Stimulated activated CD4-positive, alpha-beta T cell treated with anti-CD3 and anti-CD28 coated beads, Interleukin-2, amount 100 ng/mL, for 4 hours (primary cell): Measurements from ENCODE around the gene DPH5.
"Not testable (repeated sequence)": the region's sequence is repeated elsewhere in the genome, so short reads cannot be mapped to it uniquely, and the experiment has no call there.

Experiments
- DNase-seq: peaks from one replicate; pipeline ENCODE4 v3.0.0-alpha.2; 2020; ENCODE audit warnings: low read depth

The DPH5 gene

GRCh38 chr1:100988121-100988520 is 37.5 kb downstream of the DPH5 start:
- DNase-seq: no peak

DNA sequence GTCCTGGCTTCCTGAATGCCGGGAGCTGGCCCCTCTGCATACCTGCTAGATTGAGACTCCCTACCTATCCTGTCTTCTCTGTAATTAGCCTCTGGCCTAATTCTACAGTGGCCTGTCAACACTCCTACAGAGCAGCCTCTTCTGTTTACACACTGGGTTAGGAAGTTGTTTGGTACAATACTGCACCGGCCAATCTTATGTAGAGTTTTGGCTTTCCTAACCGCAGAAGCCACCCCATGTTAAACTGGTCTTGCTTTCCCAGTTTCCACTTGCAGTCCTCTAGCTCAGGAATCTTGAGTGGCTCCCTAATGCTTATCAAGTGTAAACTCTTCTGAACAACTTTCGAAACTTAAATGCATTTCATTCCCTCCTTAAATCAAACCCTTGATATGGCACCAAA is 42.8 kb downstream of the DPH5 start:
- no peak for DNase-seq

- no peak for DNase-seq
Observed at GRCh38 chr1:100979631-100980030, 46.0 kb downstream of the DPH5 start.

- DNase-seq: no peak
Observed at GRCh38 chr1:100976936-100977335, 48.6 kb downstream of the DPH5 start.

GRCh38 chr1:100972185-100972584 is 53.4 kb downstream of the DPH5 start:
- DNase-seq: no peak

DNA sequence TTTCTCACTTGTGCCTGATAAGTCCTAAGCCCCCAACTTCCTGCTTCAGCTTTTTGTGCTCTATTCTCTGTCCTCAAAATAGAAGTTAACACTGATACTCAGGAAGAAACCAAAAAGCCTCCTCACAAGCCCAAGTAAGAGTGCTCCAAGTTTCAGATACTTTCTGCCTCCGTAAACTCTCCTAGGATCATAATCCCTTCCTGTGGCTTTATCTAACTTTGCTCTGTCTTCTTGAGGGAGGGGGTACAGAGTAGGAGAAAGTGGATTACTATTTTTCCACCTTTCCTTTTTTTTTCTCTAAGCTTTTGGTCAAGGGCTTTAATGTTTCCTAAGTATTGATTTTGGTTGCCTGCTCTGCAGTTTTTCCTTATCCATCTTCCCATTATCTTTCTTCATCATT is 54.6 kb downstream of the DPH5 start:
- no peak for DNase-seq

GRCh38 chr1:100969327-100969726 is 56.3 kb downstream of the DPH5 start:
- no peak for DNase-seq

DNA sequence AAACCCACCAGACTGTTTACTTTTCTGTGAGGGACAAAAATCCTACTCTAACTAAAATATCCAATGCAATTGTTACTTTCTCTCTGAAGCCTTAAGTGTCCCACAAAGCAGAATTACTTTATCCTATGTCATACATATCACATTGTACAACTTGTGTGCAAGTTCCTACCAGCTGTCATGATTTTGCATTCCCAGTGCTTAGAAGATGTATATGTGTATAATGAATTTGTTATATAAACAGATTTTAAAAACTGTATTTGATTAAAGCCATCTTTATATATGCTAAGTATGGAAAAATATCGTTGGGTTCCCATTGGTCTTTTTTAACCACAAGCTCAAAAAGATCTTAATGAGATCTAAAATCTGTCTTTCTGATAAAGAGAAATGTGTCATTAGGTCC is 57.0 kb downstream of the DPH5 start:
- DNase-seq: no peak

DNA sequence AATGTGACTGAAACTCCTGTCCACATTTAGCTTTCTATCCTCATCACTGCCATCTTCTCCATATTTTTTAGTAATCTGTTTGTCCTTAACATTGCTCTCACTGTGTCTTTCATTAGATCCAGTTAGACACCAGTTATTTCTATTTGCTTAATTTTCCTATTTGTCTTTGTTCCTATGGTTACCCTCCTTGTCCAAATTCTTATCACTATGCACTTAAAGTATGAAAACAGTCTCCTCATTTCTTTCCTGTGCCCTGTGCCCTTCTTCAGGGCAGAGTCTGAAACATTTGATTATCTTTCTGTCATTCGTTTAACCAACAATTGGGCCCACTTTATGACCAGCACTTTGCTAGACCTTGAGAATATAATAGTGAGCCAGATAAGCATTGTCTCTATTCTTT is 65.5 kb downstream of the DPH5 start:
- DNase-seq: no peak

GRCh38 chr1:100959502-100960060 is 66.0 kb downstream of the DPH5 start:
- DNase-seq: no peak

GRCh38 chr1:100955322-100955721 is 70.3 kb downstream of the DPH5 start:
- no peak for DNase-seq

- DNase-seq: no peak
Observed at GRCh38 chr1:100953960-100954730, 71.4 kb downstream of the DPH5 start.

GRCh38 chr1:100952970-100953369 is 72.6 kb downstream of the DPH5 start:
- DNase-seq: peak; percentile 41

DNA sequence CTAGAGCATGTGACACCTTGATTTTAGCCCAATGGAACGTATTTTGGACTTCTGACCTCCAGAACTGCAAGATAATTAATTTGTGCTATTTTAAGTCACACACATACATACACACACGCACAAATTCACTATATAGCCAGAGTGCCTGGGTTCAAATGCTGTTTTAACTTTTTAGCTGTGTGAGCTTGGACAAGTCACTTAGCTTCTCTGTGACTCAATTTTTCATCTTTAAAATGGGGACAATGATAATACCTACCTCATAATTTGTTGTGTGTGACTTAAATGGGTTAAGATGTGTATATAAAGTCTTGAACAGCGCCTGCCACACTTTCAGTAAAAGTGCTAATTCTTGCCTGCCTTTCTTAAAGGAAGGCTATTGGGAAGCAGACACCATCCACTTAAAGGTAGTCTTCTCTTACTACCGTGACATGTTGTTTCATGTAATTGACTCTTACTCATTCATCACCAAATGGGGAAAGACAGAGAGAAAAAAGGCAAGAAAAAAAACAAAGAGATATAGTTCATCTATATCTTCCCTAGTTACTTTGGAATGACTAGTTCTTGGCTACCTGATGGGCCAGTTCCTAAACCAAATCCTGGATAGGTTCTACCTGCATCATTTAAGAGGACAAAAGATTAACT is 73.4 kb downstream of the DPH5 start:
- DNase-seq: no peak

- DNase-seq: no peak
Observed at GRCh38 chr1:100950781-100951180, 74.8 kb downstream of the DPH5 start.

DNA sequence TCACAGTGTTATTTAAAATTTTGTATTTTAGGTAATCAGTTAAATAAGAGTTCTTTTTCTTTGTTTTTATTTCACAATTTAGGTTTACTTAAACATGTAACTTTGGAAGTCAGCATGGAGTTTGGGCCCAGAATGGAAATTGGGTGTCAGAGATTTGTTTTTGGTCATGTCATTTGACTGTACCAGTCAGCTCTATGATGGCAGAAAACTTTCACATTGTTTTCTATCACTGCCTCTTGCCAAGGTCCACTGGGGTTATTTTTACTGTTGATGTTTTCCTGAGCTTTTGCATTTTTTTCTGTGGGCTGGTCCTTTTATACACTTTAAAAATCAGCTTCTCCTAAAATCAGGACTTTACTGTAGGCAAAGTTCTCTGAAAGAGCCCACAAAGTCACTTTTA is 75.2 kb downstream of the DPH5 start:
- no peak for DNase-seq

GRCh38 chr1:100949515-100950158 is 75.9 kb downstream of the DPH5 start:
- DNase-seq: not testable (repeated sequence)

DNA sequence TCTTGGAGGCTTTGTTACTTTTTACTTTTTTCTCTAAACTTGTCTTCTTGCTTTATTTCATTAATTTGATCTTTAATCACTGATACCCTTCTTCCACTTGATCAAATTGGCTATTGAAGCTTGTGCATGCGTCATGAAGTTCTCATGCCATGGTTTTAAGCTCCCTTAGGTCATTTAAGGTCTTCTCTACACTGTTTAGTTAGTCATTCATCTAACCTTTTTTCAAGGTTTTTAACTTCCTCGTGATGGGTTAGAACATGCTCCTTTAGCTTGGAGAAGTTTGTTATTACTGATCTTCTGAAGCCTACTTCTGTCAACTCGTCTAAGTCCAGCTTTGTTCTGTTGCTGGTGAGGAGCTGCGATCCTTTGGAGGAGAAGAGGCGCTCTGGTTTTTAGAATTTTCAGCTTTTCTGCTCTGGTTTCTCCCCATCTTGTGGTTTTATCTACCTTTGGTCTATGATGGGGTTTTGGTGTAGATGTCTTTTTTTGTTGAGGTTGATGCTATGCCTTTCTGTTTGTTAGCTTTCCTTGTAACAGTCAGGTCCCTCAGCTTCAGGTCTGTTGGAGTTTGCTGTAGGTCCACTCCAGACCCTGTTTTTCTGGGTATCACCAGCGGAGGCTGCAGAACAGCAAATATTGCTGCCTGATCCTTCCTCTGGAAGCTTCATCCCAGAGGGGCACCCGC is 76.7 kb downstream of the DPH5 start:
- DNase-seq: not testable (repeated sequence)

GRCh38 chr1:100947816-100948215 is 77.8 kb downstream of the DPH5 start:
- not testable (repeated sequence) for DNase-seq

DNA sequence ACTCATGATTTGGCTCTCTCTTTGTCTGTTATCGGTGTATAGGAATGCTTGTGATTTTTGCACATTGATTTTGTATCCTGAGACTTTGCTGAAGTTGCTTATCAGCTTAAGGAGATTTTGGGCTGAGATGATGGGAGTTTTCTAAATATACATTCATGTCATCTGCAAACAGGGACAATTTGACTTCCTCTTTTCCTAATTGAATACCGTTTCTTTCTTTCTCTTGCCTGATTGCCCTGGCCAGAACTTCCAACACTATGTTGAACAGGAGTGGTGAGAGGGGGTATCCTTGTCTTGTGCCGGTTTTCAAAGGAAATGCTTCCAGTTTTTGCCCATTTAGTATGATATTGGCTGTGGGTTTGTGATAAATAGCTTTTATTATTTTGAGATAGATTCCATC is 79.5 kb downstream of the DPH5 start:
- DNase-seq: not testable (repeated sequence)

DNA sequence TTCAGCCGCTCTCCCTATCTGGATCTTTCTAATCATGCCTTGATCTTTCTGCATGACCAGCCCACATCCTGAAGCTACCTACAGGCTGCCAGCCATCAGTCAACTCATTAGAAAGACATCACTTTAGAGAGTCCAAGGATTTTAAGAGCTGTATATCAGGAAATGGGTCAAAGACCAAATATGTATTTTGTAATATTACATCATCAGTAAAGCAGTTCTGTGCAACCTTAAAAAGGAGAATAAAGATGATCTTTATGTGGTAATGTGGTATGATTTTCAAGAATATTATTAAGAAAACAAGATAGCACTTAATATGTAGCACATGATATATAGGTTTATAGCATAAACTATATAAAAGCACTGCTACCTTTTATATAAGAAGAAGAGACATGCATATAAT is 82.1 kb downstream of the DPH5 start:
- no peak for DNase-seq

DNA sequence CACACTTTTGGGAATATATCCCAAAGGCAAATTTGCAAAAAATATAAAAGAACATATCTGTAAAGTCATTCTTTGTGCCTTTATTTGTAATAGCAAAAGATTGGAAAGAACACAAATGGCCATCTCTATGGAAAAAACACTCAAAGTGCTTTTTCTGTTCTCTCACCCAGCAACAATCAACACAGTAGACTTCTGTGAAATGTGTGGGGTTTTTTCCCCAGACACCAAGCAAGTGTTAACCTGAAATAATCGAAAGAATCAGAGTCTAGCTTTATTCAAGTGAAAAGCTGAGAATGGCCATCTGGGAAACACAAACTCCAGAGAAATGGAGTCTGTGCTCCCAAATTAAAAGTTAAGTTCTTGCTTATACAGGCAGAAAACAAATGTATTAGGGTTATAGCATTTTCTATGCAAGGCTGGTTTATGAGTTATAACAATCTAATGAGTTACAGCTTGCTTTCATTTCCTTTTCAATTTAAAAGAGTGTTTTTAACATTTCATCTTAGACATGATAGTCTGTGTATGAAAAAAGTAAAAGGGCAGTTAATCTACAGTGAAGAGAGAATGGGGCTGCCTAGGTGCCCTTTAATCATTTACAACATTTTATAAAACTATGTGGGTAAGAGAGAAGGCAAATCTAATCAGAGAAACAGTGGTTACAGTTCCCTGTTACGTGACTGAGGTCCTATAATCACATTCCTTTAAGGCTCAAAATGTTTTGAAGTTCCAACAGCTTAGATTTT is 83.1 kb downstream of the DPH5 start:
- DNase-seq: no peak
